Keratinocyte (primary cell): ENCODE data around the gene PFKFB3. TPM values are rescaled to one million over a fixed set of nuclear protein-coding genes. Genes with fewer than 3 reads are reported as not detected.
"Not testable (repeated sequence)": the region's sequence is repeated elsewhere in the genome, so short reads cannot be mapped to it uniquely, and the experiment has no call there.

ENCODE experiments used
- DNase-seq: peaks from one replicate; pipeline ENCODE4 v3.0.0-alpha.2; 2011; ENCODE audit warnings: low read depth, missing footprints, low spot score
- FAIRE-seq: peaks from 2 replicates; lab custom pipeline; 2011; peaks lifted over from hg19 to GRCh38; lab: Jason Lieb, UNC
- H2AFZ ChIP-seq: 2 replicates; pipeline ENCODE4 v1.6.0; 2012; ENCODE audit warnings: low read length, control low read depth, inconsistent platforms; ENCODE audit not compliant: control insufficient read depth
- H3K27ac ChIP-seq: 2 replicates; pipeline ENCODE4 v1.5.1; 2011; ENCODE audit warnings: low read length; ENCODE audit not compliant: control insufficient read depth, insufficient read depth
- H3K27me3 ChIP-seq: 3 replicates; pipeline ENCODE4 v1.6.0; 2011; ENCODE audit warnings: low read length; ENCODE audit not compliant: control insufficient read depth, insufficient read depth; ENCODE audit errors: extremely low read depth
- H3K36me3 ChIP-seq, 2 experiments: 2 replicates in 1 of 2; 3 replicates in 1 of 2; pipeline ENCODE4 v1.5.1; 2011; ENCODE audit warnings: low read length in 2 of 2, mild to moderate bottlenecking in 1 of 2; ENCODE audit not compliant: control insufficient read depth in 2 of 2, insufficient read depth in 2 of 2; ENCODE audit errors: extremely low read depth in 1 of 2
- H3K4me1 ChIP-seq: 3 replicates; pipeline ENCODE4 v1.5.1; 2011; ENCODE audit warnings: low read length; ENCODE audit not compliant: control insufficient read depth, insufficient read depth; ENCODE audit errors: extremely low read depth
- H3K4me2 ChIP-seq: 3 replicates; pipeline ENCODE4 v1.6.0; 2011; ENCODE audit warnings: low read depth, low read length; ENCODE audit not compliant: control insufficient read depth, insufficient read depth; ENCODE audit errors: extremely low read depth
- H3K4me3 ChIP-seq, 3 experiments: fragments of 200-600 bp in 1 of 3; sonication (generic) in 1 of 3; 2 replicates in 2 of 3; 3 replicates in 1 of 3; pipeline ENCODE4 v1.5.1; 2011 to 2016; ENCODE audit warnings: low read length in 3 of 3, mild to moderate bottlenecking in 3 of 3, control low read depth in 2 of 3, inconsistent platforms in 1 of 3, low read depth in 1 of 3, mixed read lengths in 1 of 3, mixed run types in 1 of 3, moderate library complexity in 1 of 3; ENCODE audit not compliant: control insufficient read depth in 2 of 3, insufficient read depth in 2 of 3; ENCODE audit errors: extremely low read depth in 1 of 3
- H3K79me2 ChIP-seq: 2 replicates; pipeline ENCODE4 v1.6.0; 2012; ENCODE audit warnings: low read length; ENCODE audit not compliant: control insufficient read depth, insufficient read depth
- H3K9ac ChIP-seq: 3 replicates; pipeline ENCODE4 v1.6.0; 2011; ENCODE audit warnings: low read length; ENCODE audit not compliant: control insufficient read depth, insufficient read depth; ENCODE audit errors: extremely low read depth
- H3K9me1 ChIP-seq: 3 replicates; pipeline ENCODE4 v1.6.0; 2011; ENCODE audit warnings: low read length; ENCODE audit not compliant: control insufficient read depth, insufficient read depth; ENCODE audit errors: extremely low read depth
- H3K9me3 ChIP-seq: 2 replicates; pipeline ENCODE4 v1.5.1; 2012; ENCODE audit warnings: low read depth, low read length; ENCODE audit not compliant: control insufficient read depth
- H4K20me1 ChIP-seq: 3 replicates; pipeline ENCODE4 v1.6.0; 2011; ENCODE audit warnings: low read length; ENCODE audit not compliant: control insufficient read depth, insufficient read depth; ENCODE audit errors: extremely low read depth
- EZH2 ChIP-seq: IDR thresholded peaks from one replicate; pipeline ENCODE4 v1.6.1; 2012; ENCODE audit warnings: inconsistent platforms, mild to moderate bottlenecking, low read length, moderate library complexity
- dilution Hi-C: fragments of 300-500 bp; cut with MboI; formaldehyde crosslinking; loops from one replicate; pipeline ENCODE4 v1.7.0; 2020; ENCODE audit warnings: low sequenced_read_pairs; ENCODE audit not compliant: extremely low pct_ligation_motif_present
- polyA plus RNA-seq, 5 experiments: library from polyadenylated mRNA; depleted of rRNA in 3 of 5; stranded (reverse) in 3 of 5; stranded (forward) in 1 of 5; unstranded in 1 of 5; fragments of >200 nt; gene quantifications; 1 replicate in 1 of 5; 2 replicates in 3 of 5; 3 replicates in 1 of 5; pipeline versions ENCODE4 v1.2.1 to v1.2.3, GENCODE V29; 2011 to 2012; ENCODE audit warnings: missing spikeins in 2 of 5, low read depth in 1 of 5, low replicate concordance in 1 of 5
- TF ChIP-seq, protein P1 (sequence below), 3 experiments: IDR thresholded peaks in 1 of 3; conservative IDR thresholded peaks in 1 of 3; optimal IDR thresholded peaks in 1 of 3; 2 replicates in 2 of 3; 3 replicates in 1 of 3; pipeline versions ENCODE3 to v1.5.1; 2011; ENCODE audit warnings: low read length in 3 of 3, mild to moderate bottlenecking in 3 of 3, moderate library complexity in 2 of 3, control low read depth in 1 of 3, inconsistent platforms in 1 of 3; ENCODE audit not compliant: insufficient read depth in 2 of 3; ENCODE audit errors: extremely low read depth in 1 of 3

PFKFB3 gene
- polyA plus RNA-seq, 1 donor (not counting 4 experiments of a cell fraction or from before 2014, with no cell fraction given): 18.6 TPM

DNA sequence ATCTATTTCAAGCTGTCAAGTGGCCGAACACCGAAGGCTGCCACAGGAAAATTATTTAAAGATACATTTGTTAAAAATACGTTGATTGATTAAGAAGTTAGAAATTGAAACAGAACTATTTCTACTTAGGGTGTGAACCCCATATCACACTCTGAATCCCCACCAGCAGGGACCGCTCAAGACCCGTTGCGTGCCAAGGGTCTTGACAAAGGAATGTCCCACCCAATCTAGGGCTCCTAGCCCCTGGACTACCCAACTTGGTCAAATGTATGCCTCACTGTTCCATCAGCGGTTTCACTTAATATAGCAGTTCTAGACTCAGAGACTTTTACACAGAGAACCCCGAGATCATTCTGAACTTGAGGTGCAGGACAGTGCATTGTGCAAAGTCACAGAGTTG is 11.6 kb upstream of the PFKFB3 start:
- TF ChIP-seq EZH2: no peak
- TF ChIP-seq, protein P1, sequence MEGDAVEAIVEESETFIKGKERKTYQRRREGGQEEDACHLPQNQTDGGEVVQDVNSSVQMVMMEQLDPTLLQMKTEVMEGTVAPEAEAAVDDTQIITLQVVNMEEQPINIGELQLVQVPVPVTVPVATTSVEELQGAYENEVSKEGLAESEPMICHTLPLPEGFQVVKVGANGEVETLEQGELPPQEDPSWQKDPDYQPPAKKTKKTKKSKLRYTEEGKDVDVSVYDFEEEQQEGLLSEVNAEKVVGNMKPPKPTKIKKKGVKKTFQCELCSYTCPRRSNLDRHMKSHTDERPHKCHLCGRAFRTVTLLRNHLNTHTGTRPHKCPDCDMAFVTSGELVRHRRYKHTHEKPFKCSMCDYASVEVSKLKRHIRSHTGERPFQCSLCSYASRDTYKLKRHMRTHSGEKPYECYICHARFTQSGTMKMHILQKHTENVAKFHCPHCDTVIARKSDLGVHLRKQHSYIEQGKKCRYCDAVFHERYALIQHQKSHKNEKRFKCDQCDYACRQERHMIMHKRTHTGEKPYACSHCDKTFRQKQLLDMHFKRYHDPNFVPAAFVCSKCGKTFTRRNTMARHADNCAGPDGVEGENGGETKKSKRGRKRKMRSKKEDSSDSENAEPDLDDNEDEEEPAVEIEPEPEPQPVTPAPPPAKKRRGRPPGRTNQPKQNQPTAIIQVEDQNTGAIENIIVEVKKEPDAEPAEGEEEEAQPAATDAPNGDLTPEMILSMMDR (optimal IDR thresholded peaks at IDR 0.05 in 1 of 3, IDR thresholded peaks at IDR 0.05 in 1 of 3, conservative IDR thresholded peaks at IDR 0.05 in 1 of 3; ENCODE audit: extremely low read depth in 1 of 3, insufficient read depth in 2 of 3, low read length in 3 of 3): no peak
- H4K20me1 ChIP-seq: peaks cover 6% of the 10 kb centered on the region
- H3K4me3 ChIP-seq: no peak overlapping the region
- no peaks in the 10 kb centered on the region for H3K36me3 ChIP-seq
- no peaks in the 10 kb centered on the region for H3K9me3 ChIP-seq
- DNase-seq (no peak), FAIRE-seq (no peak)
- H3K27me3 ChIP-seq: no peaks in the 10 kb centered on the region
- dilution Hi-C loops: no loop called here
- H3K9ac ChIP-seq: no peak overlapping the region
- H2AFZ ChIP-seq: no peak overlapping the region
- H3K4me1 ChIP-seq: peaks cover 2% of the 10 kb centered on the region
- no peaks in the 10 kb centered on the region for H3K79me2 ChIP-seq
- no peak overlapping the region for H3K27ac ChIP-seq
- H3K4me2 ChIP-seq: no peak overlapping the region
- H3K9me1 ChIP-seq: no peaks in the 10 kb centered on the region

DNA sequence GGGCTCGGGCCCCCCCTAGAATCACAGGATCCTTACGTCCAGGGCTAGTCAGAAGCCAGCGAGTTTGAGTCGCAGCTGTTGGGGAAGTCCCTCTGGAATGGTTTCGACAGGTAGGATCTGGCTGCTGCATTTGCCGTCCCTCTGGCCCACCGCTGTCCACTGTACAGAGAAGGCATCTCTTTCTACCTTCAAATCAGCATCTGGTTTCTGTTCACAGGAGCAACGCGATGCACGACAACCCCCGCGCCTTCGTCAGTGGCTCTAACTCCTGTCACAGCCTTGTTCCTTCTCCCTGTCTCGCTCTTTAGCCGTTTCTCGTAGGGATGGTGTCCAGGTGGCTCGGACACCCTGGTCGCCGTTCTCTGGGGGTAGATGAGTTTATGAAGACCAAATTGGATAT is 11.2 kb upstream of the PFKFB3 start:
- DNase-seq: no peak
- Histone ChIP-seq H3K9me3 (no peaks in the 10 kb centered on the region), H3K36me3 (no peaks in the 10 kb centered on the region), H3K4me3 (no peak overlapping the region), H3K27me3 (no peaks in the 10 kb centered on the region), H3K9me1 (no peaks in the 10 kb centered on the region), H3K27ac (no peak overlapping the region), H2AFZ (no peak overlapping the region), H3K9ac (no peak overlapping the region), H3K4me2 (no peak overlapping the region), H3K79me2 (no peaks in the 10 kb centered on the region), H4K20me1 (peaks cover 6% of the 10 kb centered on the region), H3K4me1 (no peaks in the 10 kb centered on the region)
- FAIRE-seq: no peak
- TF ChIP-seq, protein P1 (optimal IDR thresholded peaks at IDR 0.05 in 1 of 3, IDR thresholded peaks at IDR 0.05 in 1 of 3, conservative IDR thresholded peaks at IDR 0.05 in 1 of 3; ENCODE audit: extremely low read depth in 1 of 3, insufficient read depth in 2 of 3, low read length in 3 of 3): no peak
- no peak for TF ChIP-seq EZH2
- dilution Hi-C loops: no loop called here

DNA sequence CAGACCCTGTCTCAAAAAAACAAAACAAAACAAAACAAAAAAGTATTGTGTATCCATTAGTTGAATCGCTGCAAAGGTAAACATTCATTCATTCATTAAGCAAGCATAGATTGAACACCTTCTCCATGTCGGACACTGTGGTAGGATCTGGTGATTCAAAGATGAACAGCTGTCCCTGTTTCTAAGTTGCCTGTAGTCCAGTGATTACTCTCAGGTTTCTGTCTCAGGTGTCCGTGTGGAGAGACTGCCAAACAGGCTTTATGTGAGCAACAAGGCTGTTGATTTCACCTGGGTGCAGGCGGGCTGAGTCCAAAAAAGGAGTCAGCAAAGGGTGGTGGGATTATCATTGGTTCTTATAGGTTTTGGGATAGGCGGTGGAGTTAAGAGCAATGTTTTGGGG is 9.4 kb upstream of the PFKFB3 start:
- H3K4me3 ChIP-seq, H3K4me2 ChIP-seq, H3K4me1 ChIP-seq, H3K9ac ChIP-seq, H3K79me2 ChIP-seq, H3K9me1 ChIP-seq, H3K27ac ChIP-seq, dilution Hi-C loops, H3K9me3 ChIP-seq, H4K20me1 ChIP-seq, H3K36me3 ChIP-seq, DNase-seq, H2AFZ ChIP-seq, FAIRE-seq, H3K27me3 ChIP-seq: not testable (repeated sequence)
